OCI-LY1 (cell line): Measurements from ENCODE around the gene TSPAN4.

Experiments
- H2AFZ ChIP-seq: fragments of 200-600 bp; sonication (generic), shearing (Covaris generic); 2 replicates; pipeline ENCODE4 v1.6.0; 2014; ENCODE audit warnings: antibody characterized with exemption, mild to moderate bottlenecking, low read length
- H3F3A ChIP-seq: fragments of 200-600 bp; sonication (generic), shearing (Covaris generic); 2 replicates; pipeline ENCODE4 v1.6.0; 2014; ENCODE audit warnings: mild to moderate bottlenecking, antibody characterized with exemption, low read length, moderate library complexity; ENCODE audit not compliant: insufficient read depth
- H3K27ac ChIP-seq: fragments of 200-600 bp; sonication (generic); 2 replicates; pipeline ENCODE4 v1.5.1; 2014; ENCODE audit warnings: low read length, mixed run types, mild to moderate bottlenecking, low read depth; ENCODE audit not compliant: poor library complexity, severe bottlenecking
- H3K27me3 ChIP-seq: fragments of 200-600 bp; sonication (generic); 2 replicates; pipeline ENCODE4 v1.6.0; 2014; ENCODE audit warnings: antibody characterized with exemption, mild to moderate bottlenecking, low read length, moderate library complexity; ENCODE audit not compliant: insufficient read depth
- H3K36me3 ChIP-seq: fragments of 200-600 bp; sonication (generic); 2 replicates; pipeline ENCODE4 v1.6.1; 2014; ENCODE audit warnings: mild to moderate bottlenecking, antibody characterized with exemption, low read length, moderate library complexity, mixed read lengths; ENCODE audit not compliant: insufficient read depth
- H3K4me1 ChIP-seq: fragments of 200-600 bp; sonication (generic); 2 replicates; pipeline ENCODE4 v1.5.1; 2014; ENCODE audit warnings: mild to moderate bottlenecking, low read length, moderate library complexity; ENCODE audit not compliant: insufficient read depth, severe bottlenecking
- H3K4me2 ChIP-seq: fragments of 200-600 bp; sonication (generic), shearing (Covaris generic); 2 replicates; pipeline ENCODE4 v1.6.1; 2014; ENCODE audit warnings: low read length
- H3K4me3 ChIP-seq: fragments of 200-600 bp; sonication (generic); 2 replicates; pipeline ENCODE4 v1.5.1; 2014; ENCODE audit warnings: low read length, low read depth, mild to moderate bottlenecking, mixed read lengths; ENCODE audit not compliant: poor library complexity, severe bottlenecking
- H3K79me2 ChIP-seq: fragments of 200-600 bp; shearing (Covaris generic); 2 replicates; pipeline ENCODE4 v1.6.1; 2016; ENCODE audit warnings: mixed run types, low read length, mixed read lengths; ENCODE audit not compliant: insufficient read depth
- H3K9ac ChIP-seq: fragments of 200-600 bp; sonication (generic), shearing (Covaris generic); 2 replicates; pipeline ENCODE4 v1.6.1; 2014; ENCODE audit warnings: mild to moderate bottlenecking, low read length, mixed read lengths
- H3K9me2 ChIP-seq: fragments of 200-600 bp; sonication (generic), shearing (Covaris generic); 2 replicates; pipeline ENCODE4 v1.6.1; 2014; ENCODE audit warnings: low read depth, mild to moderate bottlenecking, low read length, mixed read lengths
- H3K9me3 ChIP-seq: fragments of 200-600 bp; shearing (Covaris generic); 2 replicates; pipeline ENCODE4 v1.6.1; 2014; ENCODE audit warnings: low read length, mixed read lengths
- H4K20me1 ChIP-seq: fragments of 200-600 bp; sonication (generic), shearing (Covaris generic); 2 replicates; pipeline ENCODE4 v1.6.0; 2016; ENCODE audit warnings: mild to moderate bottlenecking, low read length; ENCODE audit not compliant: insufficient read depth
- EZH2 ChIP-seq: fragments of 200-600 bp; sonication (generic), shearing (Covaris generic); IDR thresholded peaks from 2 replicates; pipeline ENCODE4 v1.8.0; 2017; ENCODE audit warnings: borderline replicate concordance, mixed run types, mild to moderate bottlenecking, antibody characterized with exemption, low read length, moderate library complexity, mixed read lengths
- TF ChIP-seq, protein P1 (sequence below): fragments of 200-600 bp; sonication (generic), shearing (Covaris generic); IDR thresholded peaks from 2 replicates; pipeline ENCODE4 v1.5.1; 2017; ENCODE audit warnings: mild to moderate bottlenecking, antibody characterized with exemption, low read length, moderate library complexity, mixed read lengths

The TSPAN4 gene

DNA sequence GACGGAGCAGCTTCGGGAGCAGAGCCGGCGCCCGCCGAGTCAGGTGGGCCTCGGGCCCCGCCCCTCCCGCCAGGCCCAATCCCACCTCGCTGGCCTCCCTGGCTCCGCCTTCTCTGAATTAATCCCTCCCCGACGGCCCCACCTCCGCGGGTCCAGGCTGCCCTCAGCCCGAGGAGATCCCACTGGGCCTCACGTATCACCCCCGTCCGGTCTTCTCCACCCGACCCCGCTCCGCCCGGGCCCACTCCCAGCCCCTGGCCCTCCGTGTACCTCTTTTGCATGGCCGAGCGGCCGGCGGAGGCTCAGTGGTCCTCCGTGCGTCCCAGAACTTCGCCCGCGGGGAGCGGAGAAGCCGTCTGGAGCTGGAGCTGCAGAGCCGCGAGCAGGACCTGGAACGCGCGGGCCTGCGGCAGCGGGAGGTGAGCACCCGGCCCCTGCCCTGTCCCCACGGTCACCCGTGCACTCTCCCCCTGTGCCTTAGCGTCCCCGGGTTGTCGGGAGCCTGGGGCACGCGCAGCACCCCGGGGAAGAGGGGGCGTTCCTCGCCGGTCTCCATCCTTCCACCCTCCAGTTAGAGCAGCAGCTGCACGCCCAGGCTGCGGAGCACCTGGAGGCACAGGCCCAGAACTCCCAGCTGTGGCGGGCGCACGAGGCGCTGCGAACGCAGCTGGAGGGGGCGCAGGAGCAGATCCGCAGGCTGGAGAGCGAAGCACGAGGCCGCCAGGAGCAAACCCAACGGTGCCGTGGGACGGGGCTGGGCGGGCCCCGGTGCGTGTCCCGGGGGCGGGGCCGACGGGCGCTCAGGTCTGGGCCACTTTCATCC is 12.1 kb upstream of the TSPAN4 start:
- H3K9ac ChIP-seq: no peak overlapping the region

DNA sequence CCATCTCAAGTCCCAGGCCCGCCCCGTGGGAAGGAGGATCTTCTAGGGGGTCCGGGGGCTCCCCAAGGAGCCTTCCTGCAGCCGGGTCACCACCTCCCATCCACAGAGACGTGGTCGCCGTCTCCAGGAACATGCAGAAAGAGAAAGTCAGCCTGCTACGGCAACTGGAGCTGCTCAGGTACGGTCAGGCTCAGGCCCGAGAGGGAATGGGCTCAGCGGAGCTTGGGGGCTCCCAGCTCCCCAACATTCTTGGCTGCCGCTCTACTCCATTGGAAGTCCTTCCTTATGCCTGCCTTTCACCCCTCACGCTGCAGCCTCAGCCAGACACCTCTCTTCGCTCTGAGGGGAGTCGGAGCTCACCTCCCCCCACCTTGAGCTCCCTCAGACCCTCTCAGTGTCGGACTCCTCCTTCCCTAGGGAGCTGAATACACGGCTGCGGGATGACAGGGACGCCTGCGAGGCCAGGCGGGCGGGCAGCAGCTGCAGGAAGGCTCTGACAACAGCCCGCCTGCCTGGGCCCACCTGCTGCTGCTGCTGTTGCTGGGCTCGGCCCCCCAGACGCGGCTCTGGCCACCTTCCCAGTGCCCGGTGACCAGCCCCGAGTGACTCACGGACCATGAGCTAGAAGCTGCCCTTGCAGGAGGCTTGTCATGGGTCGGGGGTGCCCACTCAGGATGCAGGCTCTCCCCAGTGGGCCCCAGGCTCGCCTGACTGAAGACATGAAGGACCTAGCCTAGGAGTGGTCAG is 11.4 kb upstream of the TSPAN4 start:
- H3K79me2 ChIP-seq: no peaks in the 10 kb centered on the region
- no peaks in the 10 kb centered on the region for H3K36me3 ChIP-seq
- H3K9ac ChIP-seq: no peak overlapping the region
- peaks cover 22% of the 10 kb centered on the region for H3K27me3 ChIP-seq
- no peaks in the 10 kb centered on the region for H3K9me2 ChIP-seq
- no peak overlapping the region for H2AFZ ChIP-seq
- no peaks in the 10 kb centered on the region for H4K20me1 ChIP-seq
- H3F3A ChIP-seq: no peaks in the 10 kb centered on the region
- TF ChIP-seq EZH2: no peak
- TF ChIP-seq, protein P1, sequence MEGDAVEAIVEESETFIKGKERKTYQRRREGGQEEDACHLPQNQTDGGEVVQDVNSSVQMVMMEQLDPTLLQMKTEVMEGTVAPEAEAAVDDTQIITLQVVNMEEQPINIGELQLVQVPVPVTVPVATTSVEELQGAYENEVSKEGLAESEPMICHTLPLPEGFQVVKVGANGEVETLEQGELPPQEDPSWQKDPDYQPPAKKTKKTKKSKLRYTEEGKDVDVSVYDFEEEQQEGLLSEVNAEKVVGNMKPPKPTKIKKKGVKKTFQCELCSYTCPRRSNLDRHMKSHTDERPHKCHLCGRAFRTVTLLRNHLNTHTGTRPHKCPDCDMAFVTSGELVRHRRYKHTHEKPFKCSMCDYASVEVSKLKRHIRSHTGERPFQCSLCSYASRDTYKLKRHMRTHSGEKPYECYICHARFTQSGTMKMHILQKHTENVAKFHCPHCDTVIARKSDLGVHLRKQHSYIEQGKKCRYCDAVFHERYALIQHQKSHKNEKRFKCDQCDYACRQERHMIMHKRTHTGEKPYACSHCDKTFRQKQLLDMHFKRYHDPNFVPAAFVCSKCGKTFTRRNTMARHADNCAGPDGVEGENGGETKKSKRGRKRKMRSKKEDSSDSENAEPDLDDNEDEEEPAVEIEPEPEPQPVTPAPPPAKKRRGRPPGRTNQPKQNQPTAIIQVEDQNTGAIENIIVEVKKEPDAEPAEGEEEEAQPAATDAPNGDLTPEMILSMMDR: no peak
- H3K4me3 ChIP-seq: no peak overlapping the region
- H3K4me1 ChIP-seq: peaks cover 31% of the 10 kb centered on the region
- no peaks in the 10 kb centered on the region for H3K9me3 ChIP-seq
- peak overlapping the region; percentile 70; the same call in 1 of the 2 replicates for H3K4me2 ChIP-seq
- no peak overlapping the region for H3K27ac ChIP-seq

More for the DNA sequence above, 12.1 kb upstream of the TSPAN4 start:
- Histone ChIP-seq H3F3A (no peaks in the 10 kb centered on the region), H3K27ac (no peak overlapping the region), H3K9me2 (no peaks in the 10 kb centered on the region), H3K4me3 (peak overlapping the region; percentile 47), H2AFZ (no peak overlapping the region), H3K27me3 (peaks cover 22% of the 10 kb centered on the region), H3K9me3 (no peaks in the 10 kb centered on the region), H3K4me1 (peaks cover 31% of the 10 kb centered on the region), H3K79me2 (no peaks in the 10 kb centered on the region), H3K4me2 (peak overlapping the region; percentile 70), H4K20me1 (no peaks in the 10 kb centered on the region), H3K36me3 (peaks cover 3% of the 10 kb centered on the region)
- no peak for TF ChIP-seq EZH2
- TF ChIP-seq, protein P1: no peak

DNA sequence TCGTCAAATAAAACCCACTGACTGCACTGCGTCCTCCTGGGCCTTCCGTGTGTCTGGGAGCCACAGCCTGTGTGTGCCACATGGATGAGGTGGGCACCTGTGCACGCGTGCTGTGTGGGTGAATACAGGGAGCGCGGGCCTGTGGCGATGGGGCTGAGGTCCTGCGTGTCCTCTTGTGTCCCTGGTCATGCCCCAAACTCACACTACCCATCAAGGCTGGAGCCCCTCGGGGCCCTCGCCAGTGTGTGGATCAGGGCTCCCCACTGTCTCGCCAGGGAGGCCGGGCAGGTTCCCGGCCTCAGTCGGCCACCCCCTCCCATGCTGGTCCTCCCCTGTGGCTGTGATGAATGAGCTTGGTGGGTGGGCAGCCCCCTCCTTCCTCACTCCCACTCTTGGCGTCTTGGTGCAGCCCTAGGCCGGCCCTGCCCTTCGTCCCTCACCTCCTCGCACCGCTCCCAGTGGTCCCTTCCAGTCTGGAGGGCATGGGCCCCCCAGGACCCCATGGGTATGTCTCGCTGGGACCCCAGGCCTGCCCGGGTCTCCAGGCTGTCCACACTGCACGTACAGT is 10.6 kb upstream of the TSPAN4 start:
- Histone ChIP-seq H3K36me3 (no peaks in the 10 kb centered on the region; the same call in 1 of the 2 replicates), H4K20me1 (no peaks in the 10 kb centered on the region), H3K4me3 (peak overlapping the region; percentile 38), H3K79me2 (no peaks in the 10 kb centered on the region), H3K9ac (no peak overlapping the region; the same call in 1 of the 2 replicates), H3K4me1 (peaks cover 27% of the 10 kb centered on the region), H3K9me2 (no peaks in the 10 kb centered on the region), H3K27ac (no peak overlapping the region), H2AFZ (no peak overlapping the region), H3K27me3 (peaks cover 22% of the 10 kb centered on the region), H3K4me2 (peak overlapping the region; percentile 45; the same call in 1 of the 2 replicates), H3F3A (no peaks in the 10 kb centered on the region), H3K9me3 (no peaks in the 10 kb centered on the region)
- TF ChIP-seq, protein P1: no peak
